DMS 273 treated with DMSO at 0.1 percent for 48 hours (cell line): ENCODE results near the gene PELI2.

Experiments
- DNase-seq: peaks from one replicate; lab custom pipeline; 2025; lab: John Stamatoyannopoulos, UW

Gene PELI2

GRCh38 chr14:56205881-56206280, 87.7 kb downstream of the PELI2 start:
- no peak for DNase-seq

DNA sequence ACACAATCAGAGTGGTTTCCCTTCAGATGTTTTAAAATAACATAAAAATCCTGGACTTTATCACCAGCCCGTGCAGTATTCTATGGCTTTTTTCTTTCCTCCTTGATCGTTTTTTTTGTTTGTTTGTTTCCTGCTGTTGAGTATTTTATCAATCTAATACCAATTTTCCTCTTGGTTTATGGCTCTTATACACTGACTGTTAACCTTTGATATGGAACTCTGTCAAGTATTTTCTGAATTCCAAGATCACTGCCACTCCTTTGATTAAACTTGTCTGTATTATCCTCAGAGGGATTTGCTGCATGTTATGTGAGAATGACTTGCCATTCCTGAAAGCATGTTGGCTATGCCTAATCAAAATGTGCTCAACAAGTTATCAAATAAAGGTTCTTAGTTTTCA, 88.4 kb downstream of the PELI2 start:
- no peak for DNase-seq

DNA sequence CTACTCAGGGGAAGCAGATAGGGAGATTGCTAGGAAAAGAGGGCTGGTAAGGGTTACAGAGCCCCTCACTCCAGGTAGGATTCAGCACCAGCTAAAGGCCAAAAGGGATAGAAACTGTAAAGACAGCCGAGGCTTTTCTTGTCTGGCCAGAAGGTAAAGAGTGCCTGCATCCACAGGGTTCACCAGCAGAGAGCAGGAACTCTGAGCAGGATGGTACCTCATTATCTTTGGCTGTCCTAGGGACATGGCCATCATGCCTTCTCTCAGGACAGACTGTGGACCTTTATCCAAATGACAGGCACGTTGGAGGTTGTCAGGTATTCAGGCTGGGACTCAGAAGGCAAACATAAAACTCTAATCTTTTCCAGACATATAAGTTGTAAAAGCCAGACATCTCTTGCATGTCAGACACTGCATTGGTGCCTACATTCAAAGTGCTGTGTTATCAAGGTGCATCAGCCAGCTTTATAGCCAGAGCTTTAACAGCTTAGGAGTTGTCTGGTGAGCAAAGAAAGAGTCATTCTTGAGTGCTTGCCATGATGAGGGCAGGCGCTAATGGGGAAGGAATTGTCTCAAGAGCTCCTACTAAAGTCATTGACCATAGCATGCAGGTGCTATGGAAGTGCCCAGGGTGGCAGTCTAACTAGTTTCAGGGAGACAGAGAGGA, 89.5 kb downstream of the PELI2 start:
- DNase-seq: no peak

- DNase-seq: no peak
Measured at GRCh38 chr14:56208520-56208919, 90.3 kb downstream of the PELI2 start.

- DNase-seq: no peak
Measured at GRCh38 chr14:56210571-56210970, 92.4 kb downstream of the PELI2 start.

GRCh38 chr14:56211084-56211483, 92.9 kb downstream of the PELI2 start:
- no peak for DNase-seq

GRCh38 chr14:56211844-56212243, 93.6 kb downstream of the PELI2 start:
- DNase-seq: no peak

GRCh38 chr14:56212521-56212920, 94.3 kb downstream of the PELI2 start:
- no peak for DNase-seq

GRCh38 chr14:56213306-56213705, 95.1 kb downstream of the PELI2 start:
- DNase-seq: no peak

DNA sequence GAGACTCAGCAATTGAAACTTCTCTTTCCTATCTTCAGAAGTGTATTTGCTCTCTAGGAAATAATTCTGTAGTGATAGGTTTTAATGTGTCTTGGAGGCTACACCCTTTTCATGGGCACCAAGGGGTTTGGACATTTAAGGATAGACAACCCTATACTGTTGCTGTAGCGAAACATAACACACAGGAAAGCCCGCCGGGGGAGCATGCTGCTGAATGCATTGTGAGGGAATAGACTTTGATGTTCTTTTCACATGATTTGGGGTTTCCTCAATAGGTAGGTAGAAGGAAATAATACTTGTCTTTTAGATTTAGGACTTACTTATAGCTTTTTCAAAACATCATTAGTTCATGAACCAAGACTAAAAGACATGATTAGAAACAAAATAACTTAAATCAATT, 97.0 kb downstream of the PELI2 start:
- DNase-seq: no peak

DNA sequence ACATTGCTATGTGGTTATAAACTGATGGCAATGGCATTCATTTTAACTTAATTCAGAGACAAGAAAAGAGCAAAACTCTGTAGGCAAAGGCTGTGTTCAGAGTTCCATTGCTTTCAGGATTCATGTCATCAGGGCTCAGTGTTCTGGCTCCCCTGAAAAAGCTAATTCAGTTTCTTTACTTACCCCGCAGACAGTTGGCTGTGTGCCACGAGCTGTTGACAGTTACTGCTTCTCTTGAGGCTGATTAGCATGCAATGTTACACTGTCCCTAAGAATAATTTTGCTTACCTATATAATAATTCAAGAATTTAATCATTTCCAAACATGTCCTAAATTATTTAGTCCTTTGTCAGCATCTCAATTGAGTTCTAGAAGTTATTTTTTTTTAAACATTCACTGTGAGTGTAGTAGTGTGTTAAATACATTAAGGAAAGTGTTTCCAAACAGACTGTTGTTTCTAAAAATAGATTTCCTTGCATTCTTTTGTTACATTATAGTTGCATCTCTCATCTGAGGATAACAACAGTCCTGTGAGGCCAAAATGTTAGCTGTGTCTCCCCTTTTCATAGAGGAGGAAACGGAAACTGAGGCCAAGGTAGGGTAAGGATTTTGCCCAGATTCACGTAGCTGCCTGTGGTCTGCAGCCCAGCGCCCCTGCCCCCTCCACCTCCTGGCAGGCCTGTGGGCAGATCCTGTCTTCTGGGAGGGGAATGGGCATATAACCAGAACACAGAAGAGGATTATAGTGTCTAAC, 98.6 kb downstream of the PELI2 start:
- DNase-seq: peak; percentile 14

DNA sequence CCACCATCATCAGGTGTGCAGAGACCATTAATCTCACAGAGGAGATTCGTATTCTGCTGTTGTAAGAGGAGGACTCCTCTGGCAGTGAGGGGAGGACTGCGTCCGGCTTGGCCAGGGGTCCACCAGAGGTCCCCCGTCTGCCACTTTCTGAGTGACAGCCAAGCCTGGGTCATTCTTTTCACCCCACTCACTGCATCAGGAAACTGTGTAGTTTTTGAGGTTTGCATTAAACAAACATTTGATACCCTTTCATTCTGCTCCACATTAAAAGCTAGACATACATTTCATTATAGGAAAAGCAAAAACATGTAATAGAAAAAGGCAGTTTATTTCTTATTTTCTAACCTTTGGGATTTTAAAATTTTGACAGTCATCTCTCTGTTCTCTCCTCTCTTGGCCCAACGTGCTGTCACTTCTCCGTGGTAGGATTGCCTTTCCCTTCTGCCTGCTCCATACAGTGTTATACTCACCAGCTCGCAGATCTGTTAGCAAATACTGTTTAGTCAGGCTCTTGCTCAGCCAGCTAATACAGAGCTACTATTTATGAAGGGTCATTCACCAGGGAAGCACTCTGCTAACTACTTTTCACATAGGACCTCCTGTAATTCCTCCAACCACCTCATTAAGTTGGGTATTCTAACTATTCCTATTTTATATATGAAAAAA, 99.3 kb downstream of the PELI2 start:
- no peak for DNase-seq

DNA sequence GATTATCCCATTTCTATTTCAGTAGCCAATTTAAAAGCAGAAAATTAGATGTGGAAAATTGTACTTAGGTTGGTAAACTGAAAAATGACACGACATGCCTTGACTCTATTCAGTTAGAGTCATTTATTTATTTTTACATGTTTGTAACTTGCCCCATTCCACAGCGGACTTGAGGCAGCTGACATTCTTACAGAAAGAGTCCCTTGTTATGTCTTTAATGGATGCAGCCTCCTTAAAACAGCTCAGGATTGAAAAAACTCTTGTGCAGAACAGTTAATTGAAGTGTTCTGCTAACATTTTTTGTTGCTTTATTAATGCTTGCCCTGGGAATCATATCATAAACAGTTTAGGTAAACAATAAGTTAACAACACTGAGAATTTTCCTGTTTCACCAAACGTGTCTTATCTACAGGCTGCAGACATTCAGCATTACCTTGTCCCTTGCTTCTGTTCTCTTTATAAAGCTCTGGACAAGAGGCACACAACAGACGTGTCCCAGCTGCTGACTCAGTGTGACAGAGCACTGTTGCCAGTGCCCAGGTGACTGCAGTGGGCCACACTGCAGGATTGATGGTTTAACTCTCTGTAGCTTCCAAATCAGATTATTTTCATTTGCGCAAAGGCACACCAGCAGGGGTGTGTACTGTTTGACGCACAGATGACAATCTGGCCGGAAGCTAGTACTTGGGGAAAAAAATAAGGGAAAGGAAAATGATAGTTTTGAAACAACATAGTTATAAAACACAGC, 101.6 kb downstream of the PELI2 start:
- no peak for DNase-seq

DNA sequence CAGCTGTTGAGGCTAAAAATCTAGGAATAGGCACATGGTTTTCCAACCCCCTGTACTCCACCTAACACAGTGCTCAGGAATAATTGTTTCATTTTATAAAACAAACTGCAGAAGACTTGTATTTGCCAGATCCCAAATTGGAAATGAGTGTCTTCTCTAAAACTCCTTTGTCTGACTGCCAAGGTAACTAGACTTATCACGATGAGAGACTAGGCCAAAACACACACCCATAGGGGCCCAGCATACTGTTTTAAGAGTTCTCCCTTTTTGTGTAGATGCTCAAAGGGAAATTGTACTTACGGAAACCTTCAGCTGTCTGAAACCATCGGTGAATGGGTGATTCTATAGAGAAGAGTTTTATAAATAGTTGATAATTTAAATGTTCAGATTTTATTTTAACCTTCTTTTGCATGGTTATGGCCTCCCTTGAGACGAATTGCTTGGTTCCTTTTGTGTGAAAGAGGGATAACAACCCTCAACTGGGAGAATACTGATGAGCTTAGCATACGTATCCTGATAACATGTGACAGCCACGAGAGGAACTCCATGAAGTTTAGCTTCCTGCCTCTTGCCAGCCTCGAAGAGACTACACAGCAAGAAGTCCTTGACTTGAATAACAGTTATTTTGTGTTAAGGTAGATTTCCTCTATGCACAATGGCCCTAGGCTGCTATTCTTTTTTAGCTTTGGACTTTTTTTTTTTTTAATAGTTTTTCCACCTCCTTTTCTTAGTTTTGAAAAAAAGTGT, 103.3 kb downstream of the PELI2 start:
- DNase-seq: no peak

GRCh38 chr14:56224229-56224628, 106.0 kb downstream of the PELI2 start:
- peak; percentile 88 for DNase-seq

DNA sequence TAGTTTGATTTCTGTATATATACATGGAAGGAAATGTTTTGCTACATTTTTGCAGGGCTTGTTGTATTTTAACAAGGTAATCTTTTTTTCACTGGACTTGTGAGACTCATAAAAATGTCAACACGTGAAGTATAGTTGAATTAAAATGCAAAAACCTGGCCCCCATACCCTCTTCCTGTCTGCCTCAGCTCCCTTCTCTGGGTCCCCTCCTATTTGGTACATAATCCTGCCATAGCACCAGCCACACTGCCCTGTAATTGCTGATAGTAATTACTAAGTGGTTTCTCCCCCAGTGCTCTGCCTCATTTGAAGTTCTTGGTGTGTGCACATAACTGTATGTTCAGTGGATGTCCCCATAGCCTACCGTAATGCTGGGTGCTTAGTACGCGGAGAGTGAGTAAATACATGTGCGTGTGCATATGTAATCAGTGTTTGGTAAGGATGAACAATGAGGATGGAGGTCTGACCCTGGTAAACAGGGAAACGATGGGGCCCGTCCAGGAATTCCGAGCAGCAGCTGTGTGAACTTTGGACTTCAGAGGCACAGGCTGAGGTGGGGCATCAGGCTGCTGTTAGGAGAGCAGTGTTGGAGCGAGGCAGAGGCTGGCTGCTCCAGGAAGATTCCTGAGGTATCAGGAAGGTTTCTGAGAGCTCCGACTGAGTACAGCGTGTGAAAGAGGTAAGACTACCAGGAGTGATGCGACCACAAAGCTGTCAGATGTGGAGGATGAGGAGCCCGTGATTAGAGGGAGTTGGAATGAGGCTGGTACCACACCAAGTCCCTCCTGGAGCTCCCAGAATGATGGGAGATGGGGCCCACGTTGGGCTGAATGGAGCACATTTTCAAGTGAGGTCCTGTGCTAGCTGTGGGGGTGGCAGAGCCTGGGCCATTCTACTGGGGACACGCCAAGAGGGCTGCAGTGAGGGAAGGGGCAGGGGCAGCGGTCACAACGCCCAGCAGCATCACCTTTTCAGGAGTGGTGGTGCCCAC, 106.8 kb downstream of the PELI2 start:
- peak; percentile 80 for DNase-seq

DNA sequence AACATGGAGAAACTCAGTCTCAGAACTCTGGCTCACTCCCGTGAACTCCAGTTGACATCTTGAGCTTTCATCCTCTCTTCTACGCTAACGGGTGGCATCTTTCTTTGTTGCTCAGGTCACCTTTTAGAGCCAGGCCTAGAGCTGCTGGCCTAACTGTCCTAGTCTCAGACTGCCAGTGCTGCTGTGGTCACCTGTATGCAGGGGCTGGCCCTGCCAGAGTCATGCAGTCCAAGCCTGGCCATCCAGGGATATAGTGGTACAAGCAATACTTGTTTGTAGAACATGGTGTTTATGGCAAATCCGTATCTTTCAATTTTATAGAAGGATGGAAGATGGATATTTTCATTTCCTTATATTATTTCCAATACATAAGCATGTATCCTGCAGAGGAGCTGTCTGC, 117.2 kb downstream of the PELI2 start:
- no peak for DNase-seq

- no peak for DNase-seq
Measured at GRCh38 chr14:56237398-56237797, 119.2 kb downstream of the PELI2 start.

DNA sequence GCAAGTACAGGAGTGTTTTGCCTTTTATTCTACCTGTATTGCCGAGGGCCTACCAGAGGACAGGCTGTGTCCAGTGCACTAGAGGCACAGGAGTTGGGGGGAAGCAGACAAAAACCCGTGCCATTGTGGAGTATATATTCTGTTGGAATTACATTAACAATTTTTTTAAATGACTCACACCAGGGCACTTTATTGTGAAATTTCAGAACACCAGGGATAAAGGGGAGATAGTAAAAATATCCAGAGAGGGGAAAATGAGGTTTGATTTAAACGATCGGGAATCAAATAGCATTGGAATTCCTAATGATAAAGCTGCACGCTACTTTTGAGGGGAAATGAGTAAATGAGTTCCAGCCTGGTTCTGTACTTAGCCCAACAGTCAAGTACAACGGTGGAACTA, 123.2 kb downstream of the PELI2 start:
- DNase-seq: no peak

DNA sequence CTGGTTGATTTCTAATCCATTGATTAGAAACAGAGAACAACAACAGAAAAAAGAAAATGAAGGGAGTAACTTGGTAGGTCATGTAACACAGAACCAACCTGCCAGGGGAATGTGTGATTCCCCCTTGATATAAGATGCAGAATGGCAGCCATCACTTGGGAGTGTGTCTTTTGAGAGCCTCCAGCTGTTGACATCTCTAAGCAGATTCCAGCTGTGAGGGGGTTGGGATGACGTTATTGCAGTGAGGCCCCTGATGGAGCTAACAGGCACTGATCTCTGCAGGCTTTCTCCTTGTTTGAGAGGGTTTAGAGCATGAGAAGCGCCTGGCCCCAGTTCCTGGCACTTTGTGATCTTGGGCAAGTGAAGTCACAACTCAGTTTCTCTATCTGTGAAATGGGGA, 124.9 kb downstream of the PELI2 start:
- DNase-seq: no peak
